GM12892 (cell line): ENCODE results near the gene SYT12.

ENCODE experiments used
- DNase-seq: peaks from one replicate; pipeline ENCODE4 v3.0.0; 2011; ENCODE audit not compliant: insufficient read length
- FAIRE-seq: peaks from 2 replicates; lab custom pipeline; 2011; peaks lifted over from hg19 to GRCh38; lab: Jason Lieb, UNC
- POLR2A ChIP-seq: IDR thresholded peaks from 2 replicates; pipeline ENCODE4 v1.6.1; 2011; ENCODE audit warnings: low read depth, low read length, control low read depth
- TAF1 ChIP-seq: IDR thresholded peaks from 2 replicates; pipeline ENCODE4 v1.6.1; 2011; ENCODE audit warnings: low read depth, mild to moderate bottlenecking, control low read depth, low read length, borderline replicate concordance

The SYT12 gene

DNA sequence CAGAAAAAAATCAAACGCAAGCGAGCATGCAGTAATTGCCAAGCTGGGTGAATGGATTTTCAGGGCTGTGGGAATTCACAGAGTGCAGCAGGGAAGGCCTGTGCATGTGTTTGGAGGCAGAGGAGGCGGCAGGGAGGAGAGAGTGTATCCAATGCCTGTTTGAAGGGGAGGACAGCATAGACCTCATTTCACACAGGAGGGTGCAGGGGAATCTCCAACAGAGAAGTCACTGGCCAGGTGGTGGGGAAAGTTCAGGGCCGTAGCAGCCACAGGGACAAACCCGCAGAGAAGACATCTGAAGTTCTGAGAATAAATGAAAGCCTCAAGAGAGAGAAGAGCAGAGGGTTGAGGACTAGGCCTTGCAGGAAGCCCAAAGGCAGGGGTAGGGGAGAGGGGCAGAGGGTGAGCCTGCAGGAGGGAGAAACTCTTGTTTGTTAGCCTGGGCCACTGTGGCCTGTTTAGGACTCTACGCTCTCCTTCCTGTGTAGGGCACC is 76.9 kb downstream of the SYT12 start:
- TF ChIP-seq TAF1 (no peak), POLR2A (peak; percentile 50; the same call in 1 of the 2 replicates)
- peak; percentile 96 for FAIRE-seq

More for the DNA sequence above, 76.9 kb downstream of the SYT12 start:
- no peak for DNase-seq
